Right hindlimb (tissue), 1 donor: Measurements from ENCODE around the gene RFFL.
A peak's percentile ranks its signal among the peaks of the same experiment; 100 is the strongest.
"Not testable (repeated sequence)": the region's sequence is repeated elsewhere in the genome, so short reads cannot be mapped to it uniquely, and the experiment has no call there.

Experiments
- DNase-seq: peaks from one replicate; pipeline ENCODE4 v3.0.0-alpha.2; 2018

The RFFL gene

GRCh38 chr17:35063514-35064223 lies at the start of gene RFFL:
RFFL (minus strand) TSS chr17:35063707; CDS start chr17:35026553, 37,154 bp downstream.
- peak; percentile 73 for DNase-seq

GRCh38 chr17:35110791-35111190 lies 47.3 kb upstream of the RFFL start:
- not testable (repeated sequence) for DNase-seq

- DNase-seq = no peak
Observed at GRCh38 chr17:35104844-35105450, 41.4 kb upstream of the RFFL start.

GRCh38 chr17:35103271-35103670 lies 39.8 kb upstream of the RFFL start:
- no peak for DNase-seq

GRCh38 chr17:35101725-35102124 lies 38.2 kb upstream of the RFFL start:
- DNase-seq = no peak

- no peak for DNase-seq
Observed at GRCh38 chr17:35101036-35101435, 37.5 kb upstream of the RFFL start.

- DNase-seq = no peak
Observed at GRCh38 chr17:35099908-35100307, 36.4 kb upstream of the RFFL start.

- DNase-seq = no peak
Observed at GRCh38 chr17:35097776-35098175, 34.3 kb upstream of the RFFL start.

- no peak for DNase-seq
Observed at GRCh38 chr17:35095741-35096140, 32.2 kb upstream of the RFFL start.

GRCh38 chr17:35094902-35095301 lies 31.4 kb upstream of the RFFL start:
- DNase-seq = no peak

- not testable (repeated sequence) for DNase-seq
Observed at GRCh38 chr17:35090707-35091106, 27.2 kb upstream of the RFFL start.

- peak; percentile 20 for DNase-seq
Observed at GRCh38 chr17:35089586-35090296, 26.2 kb upstream of the RFFL start.

- DNase-seq = peak; percentile 92
Observed at GRCh38 chr17:35088881-35089585, 25.5 kb upstream of the RFFL start.

GRCh38 chr17:35088356-35088880 lies 24.9 kb upstream of the RFFL start:
- peak; percentile 69 for DNase-seq

- peak; percentile 27 for DNase-seq
Observed at GRCh38 chr17:35087731-35088355, 24.3 kb upstream of the RFFL start.

GRCh38 chr17:35086931-35087573 lies 23.5 kb upstream of the RFFL start:
- DNase-seq = no peak

- no peak for DNase-seq
Observed at GRCh38 chr17:35086164-35086563, 22.7 kb upstream of the RFFL start.

- no peak for DNase-seq
Observed at GRCh38 chr17:35084987-35085386, 21.5 kb upstream of the RFFL start.

GRCh38 chr17:35083071-35083470 lies 19.6 kb upstream of the RFFL start:
- no peak for DNase-seq

- DNase-seq = no peak
Observed at GRCh38 chr17:35082073-35082657, 18.7 kb upstream of the RFFL start.

- no peak for DNase-seq
Observed at GRCh38 chr17:35081638-35082037, 18.1 kb upstream of the RFFL start.

- no peak for DNase-seq
Observed at GRCh38 chr17:35080536-35080935, 17.0 kb upstream of the RFFL start.
